WTC11 (cell line): Measurements from ENCODE around the gene PTPRG. TPM values are rescaled to one million over a fixed set of nuclear protein-coding genes. Genes with fewer than 3 reads are reported as not detected.

ENCODE experiments used
- ATAC-seq: fragments of 200-7000 bp; cut with Tn5 transposase; 2 replicates; pipeline ENCODE4 v1.10.0; 2021; ENCODE audit warnings: mild to moderate bottlenecking, moderate library complexity
- CTCF ChIA-PET: fragments of 300-600 bp; sonication (Branson Sonifier 250); formaldehyde crosslinking; loops from one replicate; lab custom pipeline; 2021; ENCODE audit warnings: antibody characterized with exemption; lab: Charles Lee
- POLR2A ChIA-PET: fragments of 350-600 bp; sonication (Branson Sonifier 250); formaldehyde crosslinking; loops from one replicate; lab custom pipeline; 2021; ENCODE audit warnings: antibody characterized with exemption; lab: Charles Lee
- DNase-seq: peaks from one replicate; pipeline ENCODE4 v3.0.0; 2021; ENCODE audit warnings: low spot score
- H3K27ac Mint-ChIP-seq: 2 replicates; pipeline ENCODE4 v1.8.0; 2021; ENCODE audit warnings: mixed read lengths
- H3K27me3 Mint-ChIP-seq: 2 replicates; pipeline ENCODE4 v1.8.0; 2021; ENCODE audit warnings: low read depth, mild to moderate bottlenecking, moderate library complexity, mixed read lengths
- H3K36me3 Mint-ChIP-seq: 2 replicates; pipeline ENCODE4 v1.8.0; 2021; ENCODE audit warnings: mixed read lengths
- H3K4me1 Mint-ChIP-seq: 2 replicates; pipeline ENCODE4 v1.8.0; 2022; ENCODE audit warnings: mixed read lengths
- H3K4me3 Mint-ChIP-seq: 2 replicates; pipeline ENCODE4 v1.8.0; 2021; ENCODE audit warnings: mild to moderate bottlenecking, moderate library complexity, mixed read lengths
- H3K9me3 Mint-ChIP-seq: 2 replicates; pipeline ENCODE4 v1.8.0; 2021; ENCODE audit warnings: mixed read lengths
- AFF4 ChIP-seq: sonication (generic); formaldehyde crosslinking; IDR thresholded peaks from 2 replicates; pipeline ENCODE4 v1.8.1; 2023; ENCODE audit warnings: mild to moderate bottlenecking, missing genetic modification reagents, borderline replicate concordance
- ARID4B ChIP-seq: sonication (generic); formaldehyde crosslinking; IDR thresholded peaks from 2 replicates; pipeline ENCODE4 v1.8.0; 2023; ENCODE audit warnings: missing genetic modification reagents, mild to moderate bottlenecking, borderline replicate concordance
- ATF1 ChIP-seq: sonication (generic); formaldehyde crosslinking; IDR thresholded peaks from 2 replicates; pipeline ENCODE4 v1.8.1; 2023; ENCODE audit warnings: mild to moderate bottlenecking, moderate library complexity, missing genetic modification reagents
- CBFB ChIP-seq: sonication (generic); formaldehyde crosslinking; IDR thresholded peaks from 2 replicates; pipeline ENCODE4 v1.8.1; 2022; ENCODE audit warnings: mild to moderate bottlenecking, low read depth, missing genetic modification reagents
- CREB1 ChIP-seq: sonication (generic); formaldehyde crosslinking; IDR thresholded peaks from 2 replicates; pipeline ENCODE4 v1.8.0; 2023; ENCODE audit warnings: mild to moderate bottlenecking, missing genetic modification reagents
- GABPB1 ChIP-seq: sonication (generic); formaldehyde crosslinking; IDR thresholded peaks from 2 replicates; pipeline ENCODE4 v1.8.1; 2023; ENCODE audit warnings: mild to moderate bottlenecking, missing genetic modification reagents
- IRF1 ChIP-seq: sonication (generic); formaldehyde crosslinking; IDR thresholded peaks from 2 replicates; pipeline ENCODE4 v1.8.0; 2023; ENCODE audit warnings: missing genetic modification reagents
- JUN ChIP-seq: sonication (generic); formaldehyde crosslinking; IDR thresholded peaks from 2 replicates; pipeline ENCODE4 v1.8.0; 2023; ENCODE audit warnings: mild to moderate bottlenecking, missing genetic modification reagents
- NR3C1 ChIP-seq: sonication (generic); formaldehyde crosslinking; conservative IDR thresholded peaks from 2 replicates; pipeline ENCODE4 v1.8.1; 2023; ENCODE audit warnings: low read depth, mild to moderate bottlenecking, missing genetic modification reagents
- PRDM15 ChIP-seq: sonication (generic); formaldehyde crosslinking; IDR thresholded peaks from 2 replicates; pipeline ENCODE4 v1.8.0; 2022; ENCODE audit warnings: missing genetic modification reagents
- RORB ChIP-seq: fragments of 250-450 bp; sonication (Bioruptor Pico); IDR thresholded peaks from 2 replicates; pipeline ENCODE4 v1.9.0; 2021; ENCODE audit warnings: mild to moderate bottlenecking
- SMAD4 ChIP-seq: sonication (generic); formaldehyde crosslinking; IDR thresholded peaks from 2 replicates; pipeline ENCODE4 v1.8.0; 2022; ENCODE audit warnings: mild to moderate bottlenecking, missing genetic modification reagents
- TEAD1 ChIP-seq: sonication (generic); formaldehyde crosslinking; IDR thresholded peaks from 2 replicates; pipeline ENCODE4 v1.8.0; 2022; ENCODE audit warnings: mild to moderate bottlenecking, missing genetic modification reagents
- TEAD4 ChIP-seq: sonication (generic); formaldehyde crosslinking; IDR thresholded peaks from 2 replicates; pipeline ENCODE4 v1.8.0; 2022; ENCODE audit warnings: mild to moderate bottlenecking, missing genetic modification reagents
- ZNF263 ChIP-seq: sonication (generic); formaldehyde crosslinking; IDR thresholded peaks from 2 replicates; pipeline ENCODE4 v1.8.1; 2022; ENCODE audit warnings: low read depth, mild to moderate bottlenecking, moderate library complexity, missing genetic modification reagents
- ZNF423 ChIP-seq: fragments of 250-450 bp; sonication (Bioruptor Pico); IDR thresholded peaks from 2 replicates; pipeline ENCODE4 v2.1.2; 2022; ENCODE audit warnings: mild to moderate bottlenecking, moderate library complexity
- ZNF425 ChIP-seq: fragments of 250-450 bp; sonication (Bioruptor Pico); conservative IDR thresholded peaks from 2 replicates; pipeline ENCODE4 v1.9.0; 2021; ENCODE audit warnings: mild to moderate bottlenecking
- total RNA-seq: library from RNA; stranded (reverse); gene quantifications from 3 replicates; pipeline ENCODE4 v1.2.3, GENCODE V29; 2021

PTPRG gene
- total RNA-seq, 1 experiment from 2014 or later = 106 TPM

GRCh38 chr3:62265528-62265927 lies 704.2 kb downstream of the PTPRG start (continued):
- TF ChIP-seq AFF4 (no peak), ARID4B (CRISPR knock-in tag) (no peak), JUN (CRISPR knock-in tag) (no peak), TEAD1 (CRISPR knock-in tag) (no peak), TEAD4 (CRISPR knock-in tag) (no peak), ATF1 (CRISPR knock-in tag) (no peak), ZNF425 (no peak)

- no peak for DNase-seq
- H3K9me3 Mint-ChIP-seq = no peaks in the 10 kb centered on the region
- no peak overlapping the region for H3K4me3 Mint-ChIP-seq
- no peaks in the 10 kb centered on the region for H3K27me3 Mint-ChIP-seq
- H3K4me1 Mint-ChIP-seq = no peaks in the 10 kb centered on the region
- H3K27ac Mint-ChIP-seq = no peak overlapping the region
- CTCF ChIA-PET = no interaction called here
- POLR2A ChIA-PET = no interaction called here
- ATAC-seq = no peak
- H3K36me3 Mint-ChIP-seq = peaks cover 47% of the 10 kb centered on the region
- no peak for TF ChIP-seq GABPB1
- TF ChIP-seq CREB1 (CRISPR knock-in tag) = no peak
- no peak for TF ChIP-seq RORB (CRISPR knock-in tag)
- no peak for TF ChIP-seq IRF1 (CRISPR knock-in tag)
- TF ChIP-seq SMAD4 (CRISPR knock-in tag) = no peak
- no peak for TF ChIP-seq ZNF263 (CRISPR knock-in tag)
- no peak for TF ChIP-seq AFF4
- no peak for TF ChIP-seq PRDM15
- no peak for TF ChIP-seq CBFB
- no peak for TF ChIP-seq ZNF423
- no peak for TF ChIP-seq NR3C1 (CRISPR knock-in tag)
Measured at GRCh38 chr3:62266668-62267283, 705.4 kb downstream of the PTPRG start.
